HepG2 (cell line): ENCODE data around the gene FGD2. TPM values are rescaled to one million over a fixed set of nuclear protein-coding genes. Genes with fewer than 3 reads are reported as not detected.
A peak's percentile ranks its signal among the peaks of the same experiment; 100 is the strongest.

Experiments
- ARID2 ChIP-seq: sonication (generic); formaldehyde crosslinking; IDR thresholded peaks from 2 replicates; pipeline ENCODE4 v1.8.1; 2022; ENCODE audit warnings: mild to moderate bottlenecking, missing genetic modification reagents, borderline replicate concordance
- ATF7 ChIP-seq, 2 experiments: fragments of 450-650 bp in 1 of 2; sonication (generic) in 1 of 2; formaldehyde crosslinking in 1 of 2; IDR thresholded peaks; 2 replicates each; pipeline versions ENCODE4 v1.4.0 to v1.6.1; 2016 to 2020; ENCODE audit warnings: antibody characterized with exemption in 1 of 2, mild to moderate bottlenecking in 1 of 2, missing genetic modification reagents in 1 of 2
- BCL6 ChIP-seq: IDR thresholded peaks from 2 replicates; pipeline ENCODE4 v1.6.1; 2016; ENCODE audit warnings: missing genetic modification reagents, missing compliant biosample characterization
- BRD4 ChIP-seq: sonication (generic); formaldehyde crosslinking; IDR thresholded peaks from 2 replicates; pipeline ENCODE4 v1.4.0; 2020; ENCODE audit warnings: missing genetic modification reagents
- CBX5 ChIP-seq: sonication (generic); formaldehyde crosslinking; IDR thresholded peaks from 2 replicates; pipeline ENCODE4 v1.4.0; 2020; ENCODE audit warnings: missing genetic modification reagents, borderline replicate concordance
- CEBPG ChIP-seq: IDR thresholded peaks from 2 replicates; pipeline ENCODE4 v1.6.1; 2016
- EZH2 ChIP-seq: conservative IDR thresholded peaks from 2 replicates; pipeline ENCODE4 v1.6.1; 2012; ENCODE audit warnings: mild to moderate bottlenecking, low read depth, low read length, moderate library complexity
- JDP2 ChIP-seq: sonication (generic); formaldehyde crosslinking; IDR thresholded peaks from 2 replicates; pipeline ENCODE4 v1.8.1; 2022; ENCODE audit warnings: missing genetic modification reagents, borderline replicate concordance
- KDM4B ChIP-seq: sonication (generic); formaldehyde crosslinking; IDR thresholded peaks from 2 replicates; pipeline ENCODE4 v1.4.0; 2020; ENCODE audit warnings: missing genetic modification reagents
- MAFF ChIP-seq: IDR thresholded peaks from 2 replicates; pipeline ENCODE4 v1.6.1; 2011; ENCODE audit warnings: low read depth, low read length, improper control_type of control experiment
- MAZ ChIP-seq, 2 experiments: sonication (generic) in 1 of 2; formaldehyde crosslinking in 1 of 2; IDR thresholded peaks; 2 replicates each; pipeline versions ENCODE4 v1.5.0 to v1.6.1; 2012 to 2020; ENCODE audit warnings: low read depth in 2 of 2, mild to moderate bottlenecking in 2 of 2, borderline replicate concordance in 1 of 2, improper control_type of control experiment in 1 of 2, low read length in 1 of 2, missing genetic modification reagents in 1 of 2, moderate library complexity in 1 of 2
- NFYB ChIP-seq: sonication (generic); formaldehyde crosslinking; IDR thresholded peaks from 2 replicates; pipeline ENCODE4 v1.4.0; 2020; ENCODE audit warnings: missing genetic modification reagents
- PHF20 ChIP-seq: sonication (generic); formaldehyde crosslinking; IDR thresholded peaks from 2 replicates; pipeline ENCODE4 v1.5.0; 2020; ENCODE audit warnings: mild to moderate bottlenecking, missing genetic modification reagents
- PRMT3 ChIP-seq: sonication (generic); formaldehyde crosslinking; IDR thresholded peaks from 2 replicates; pipeline ENCODE4 v1.8.1; 2022; ENCODE audit warnings: low read depth, mild to moderate bottlenecking, moderate library complexity, missing genetic modification reagents, borderline replicate concordance
- RBAK ChIP-seq: sonication (generic); formaldehyde crosslinking; IDR thresholded peaks from 2 replicates; pipeline ENCODE4 v1.5.1; 2020; ENCODE audit warnings: mild to moderate bottlenecking, missing genetic modification reagents
- REL ChIP-seq: sonication (generic); formaldehyde crosslinking; conservative IDR thresholded peaks from 2 replicates; pipeline ENCODE4 v1.8.0; 2022; ENCODE audit warnings: mild to moderate bottlenecking, missing genetic modification reagents, moderate library complexity
- SALL2 ChIP-seq: sonication (generic); formaldehyde crosslinking; IDR thresholded peaks from 2 replicates; pipeline ENCODE4 v1.8.1; 2023; ENCODE audit warnings: mild to moderate bottlenecking, missing genetic modification reagents, inconsistent platforms
- SMC3 ChIP-seq: IDR thresholded peaks from 2 replicates; pipeline ENCODE4 v1.6.1; 2011; ENCODE audit warnings: low read length, improper control_type of control experiment
- SSRP1 ChIP-seq: IDR thresholded peaks from 2 replicates; pipeline ENCODE4 v1.6.1; 2016; ENCODE audit warnings: control low read depth
- STAT5B ChIP-seq: sonication (generic); formaldehyde crosslinking; IDR thresholded peaks from 2 replicates; pipeline ENCODE4 v1.4.0; 2020; ENCODE audit warnings: missing genetic modification reagents
- U2AF2 ChIP-seq: fragments of 200-400 bp; formaldehyde crosslinking; IDR thresholded peaks from 2 replicates; pipeline ENCODE4 v1.6.1; 2017; ENCODE audit warnings: low read depth, mild to moderate bottlenecking, low read length
- ZNF230 ChIP-seq: sonication (generic); formaldehyde crosslinking; IDR thresholded peaks from 2 replicates; pipeline ENCODE4 v1.4.0; 2020; ENCODE audit warnings: mild to moderate bottlenecking, missing genetic modification reagents
- ZNF260 ChIP-seq: sonication (generic); formaldehyde crosslinking; IDR thresholded peaks from 2 replicates; pipeline ENCODE4 v1.4.0; 2020; ENCODE audit warnings: missing genetic modification reagents, low read depth, mild to moderate bottlenecking, borderline replicate concordance
- ZNF510 ChIP-seq: sonication (generic); formaldehyde crosslinking; IDR thresholded peaks from 2 replicates; pipeline ENCODE4 v1.4.0; 2020; ENCODE audit warnings: low read depth, mild to moderate bottlenecking, missing genetic modification reagents
- ZNF891 ChIP-seq: sonication (generic); formaldehyde crosslinking; IDR thresholded peaks from 2 replicates; pipeline ENCODE4 v1.5.0; 2020; ENCODE audit warnings: mild to moderate bottlenecking, missing genetic modification reagents
- polyA plus RNA-seq, 8 experiments: library from polyadenylated mRNA; depleted of rRNA in 3 of 8; stranded (reverse) in 7 of 8; unstranded in 1 of 8; fragments of >200 nt; fragmentation: Illumina TruSeq in 4 of 8; extraction: Trizol in 4 of 8; gene quantifications; 2 replicates each; pipeline versions ENCODE4 v1.2.1 to v1.2.3, GENCODE V29; 2011 to 2016; ENCODE audit warnings: low read depth in 4 of 8, missing spikeins in 1 of 8, mixed read lengths in 1 of 8; ENCODE audit not compliant: insufficient read depth in 1 of 8
- total RNA-seq, 5 experiments: library from RNA; depleted of rRNA; stranded (reverse); fragments of >200 nt; fragmentation: Illumina TruSeq; extraction: Trizol; gene quantifications; 2 replicates each; pipeline ENCODE4 v1.2.3, GENCODE V29; 2016; ENCODE audit warnings: low read depth in 1 of 5
- TF ChIP-seq, protein P1 (sequence below): sonication (generic); formaldehyde crosslinking; IDR thresholded peaks from 2 replicates; pipeline ENCODE4 v1.4.0; 2020; ENCODE audit warnings: missing genetic modification reagents, mild to moderate bottlenecking, borderline replicate concordance
- TF ChIP-seq, protein P2 (sequence below), 2 experiments: sonication (generic) in 1 of 2; formaldehyde crosslinking in 1 of 2; IDR thresholded peaks; 2 replicates each; pipeline versions ENCODE4 v1.5.1 to v1.6.1; 2011 to 2020; ENCODE audit warnings: borderline replicate concordance in 1 of 2, low read depth in 1 of 2, low read length in 1 of 2, mild to moderate bottlenecking in 1 of 2, missing genetic modification reagents in 1 of 2, moderate library complexity in 1 of 2

FGD2 gene
- total and polyA plus RNA-seq, 2 of the 13 experiments (the other 11 are each of a cell fraction or from before 2014, with no cell fraction given) = not detected

DNA sequence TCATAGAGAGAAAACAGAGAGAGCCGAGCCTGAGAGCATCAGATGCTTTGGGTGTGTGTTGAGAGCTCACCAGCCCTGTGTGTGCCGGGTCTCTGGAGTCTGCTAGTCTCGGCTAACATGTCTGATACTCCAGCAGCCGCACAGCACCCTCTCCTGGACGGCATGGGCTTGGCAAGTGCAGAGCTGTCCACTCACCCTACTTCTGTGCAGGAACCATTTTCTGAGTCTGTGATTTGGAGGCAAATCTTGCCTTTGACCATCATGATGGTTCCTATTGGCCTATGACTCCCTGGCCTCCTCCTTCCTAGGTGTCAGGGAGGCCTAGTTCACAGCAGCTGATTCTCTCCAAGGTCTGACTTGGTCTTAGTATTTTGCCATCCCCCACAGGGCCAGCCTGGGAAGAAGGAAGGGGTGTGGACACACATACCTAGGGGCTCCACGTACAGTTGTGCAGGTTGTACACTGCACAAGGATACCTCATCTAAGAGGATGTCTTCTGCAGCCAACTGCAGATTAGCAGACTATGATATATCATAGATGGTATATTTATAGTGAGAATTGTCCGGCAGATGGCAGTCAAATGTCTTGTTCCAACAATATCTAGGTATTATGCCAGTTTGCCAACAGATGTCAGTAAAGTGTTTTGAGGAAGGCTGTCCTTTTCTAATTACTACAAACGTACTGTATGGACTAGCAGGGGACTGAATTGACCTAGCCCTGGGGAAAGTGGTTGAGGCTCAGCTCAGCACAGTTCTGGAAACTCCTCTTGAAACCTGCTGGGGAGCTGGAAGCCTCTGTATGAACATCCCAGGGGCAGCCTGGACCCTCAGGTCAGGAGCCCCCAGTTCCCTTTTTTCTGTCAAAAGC, 13.0 kb downstream of the FGD2 start (continued):
- no peak for TF ChIP-seq JDP2
- no peak for TF ChIP-seq MAFF
- no peak for TF ChIP-seq NFYB
- TF ChIP-seq REL (CRISPR knock-in tag) = no peak
- TF ChIP-seq CEBPG (CRISPR knock-in tag) = peak; percentile 29; the same call in 1 of the 2 replicates
- no peak for TF ChIP-seq ATF7 (IDR thresholded peaks at IDR 0.05)
- TF ChIP-seq ATF7 (CRISPR knock-in tag; IDR thresholded peaks at IDR 0.05) = 0 out of 2 replicates have a peak, but pooled peaks have one; percentile 35
- no peak for TF ChIP-seq ZNF510 (CRISPR knock-in tag)
- TF ChIP-seq PHF20 (CRISPR knock-in tag) = no peak
- TF ChIP-seq ZNF260 = no peak
- TF ChIP-seq, protein P1, sequence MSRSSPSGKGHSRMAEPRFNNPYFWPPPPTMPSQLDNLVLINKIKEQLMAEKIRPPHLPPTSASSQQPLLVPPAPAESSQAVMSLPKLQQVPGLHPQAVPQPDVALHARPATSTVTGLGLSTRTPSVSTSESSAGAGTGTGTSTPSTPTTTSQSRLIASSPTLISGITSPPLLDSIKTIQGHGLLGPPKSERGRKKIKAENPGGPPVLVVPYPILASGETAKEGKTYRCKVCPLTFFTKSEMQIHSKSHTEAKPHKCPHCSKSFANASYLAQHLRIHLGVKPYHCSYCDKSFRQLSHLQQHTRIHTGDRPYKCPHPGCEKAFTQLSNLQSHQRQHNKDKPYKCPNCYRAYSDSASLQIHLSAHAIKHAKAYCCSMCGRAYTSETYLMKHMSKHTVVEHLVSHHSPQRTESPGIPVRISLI (CRISPR knock-in tag) = peak; percentile 26; the same call in 1 of the 2 replicates
- TF ChIP-seq SMC3 = peak; percentile 89
- peak; percentile 71; the same call in 1 of the 2 replicates for TF ChIP-seq RBAK (CRISPR knock-in tag)
- no peak for TF ChIP-seq KDM4B (CRISPR knock-in tag)
- TF ChIP-seq MAZ (IDR thresholded peaks at IDR 0.05; ENCODE audit: borderline replicate concordance, low read depth, low read length) = no peak
- TF ChIP-seq MAZ (CRISPR knock-in tag; IDR thresholded peaks at IDR 0.05; ENCODE audit: low read depth) = no peak
- no peak for TF ChIP-seq STAT5B (CRISPR knock-in tag)
- 0 out of 2 replicates have a peak, but pooled peaks have one; percentile 47 for TF ChIP-seq ARID2
- no peak; the same call in none of the 2 replicates for TF ChIP-seq SALL2 (CRISPR knock-in tag)
- TF ChIP-seq ZNF230 (CRISPR knock-in tag) = peak; percentile 65; the same call in 1 of the 2 replicates
- TF ChIP-seq CBX5 = no peak
- TF ChIP-seq BRD4 (CRISPR knock-in tag) = no peak
- TF ChIP-seq, protein P2, sequence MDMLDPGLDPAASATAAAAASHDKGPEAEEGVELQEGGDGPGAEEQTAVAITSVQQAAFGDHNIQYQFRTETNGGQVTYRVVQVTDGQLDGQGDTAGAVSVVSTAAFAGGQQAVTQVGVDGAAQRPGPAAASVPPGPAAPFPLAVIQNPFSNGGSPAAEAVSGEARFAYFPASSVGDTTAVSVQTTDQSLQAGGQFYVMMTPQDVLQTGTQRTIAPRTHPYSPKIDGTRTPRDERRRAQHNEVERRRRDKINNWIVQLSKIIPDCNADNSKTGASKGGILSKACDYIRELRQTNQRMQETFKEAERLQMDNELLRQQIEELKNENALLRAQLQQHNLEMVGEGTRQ (IDR thresholded peaks at IDR 0.05; ENCODE audit: low read depth, low read length) = no peak
- TF ChIP-seq, protein P2 (CRISPR knock-in tag; IDR thresholded peaks at IDR 0.05; ENCODE audit: borderline replicate concordance) = no peak
- no peak for TF ChIP-seq PRMT3 (CRISPR knock-in tag)
- no peak for TF ChIP-seq U2AF2
- TF ChIP-seq BCL6 = no peak
- no peak for TF ChIP-seq ZNF891 (CRISPR knock-in tag)
- peak; percentile 47; the same call in 1 of the 2 replicates for TF ChIP-seq SSRP1 (CRISPR knock-in tag)
- no peak for TF ChIP-seq EZH2
